Stimulated activated CD4-positive, alpha-beta T cell treated with anti-CD3 and anti-CD28 coated beads, Interleukin-2, amount 100 ng/mL, for 48 hours (primary cell): ENCODE results near the gene ZNF205.

Source experiments
- DNase-seq, 2 donors: peaks; one replicate each; pipeline ENCODE4 v3.0.0-alpha.2; 2020

The ZNF205 gene

GRCh38 chr16:3106205-3106928 lies 6.0 kb upstream of the ZNF205 start:
- DNase-seq = peak; percentile 91 to 92

GRCh38 chr16:3112881-3113574 lies 642 bp downstream of the ZNF205 start:
- no peak for DNase-seq

DNA sequence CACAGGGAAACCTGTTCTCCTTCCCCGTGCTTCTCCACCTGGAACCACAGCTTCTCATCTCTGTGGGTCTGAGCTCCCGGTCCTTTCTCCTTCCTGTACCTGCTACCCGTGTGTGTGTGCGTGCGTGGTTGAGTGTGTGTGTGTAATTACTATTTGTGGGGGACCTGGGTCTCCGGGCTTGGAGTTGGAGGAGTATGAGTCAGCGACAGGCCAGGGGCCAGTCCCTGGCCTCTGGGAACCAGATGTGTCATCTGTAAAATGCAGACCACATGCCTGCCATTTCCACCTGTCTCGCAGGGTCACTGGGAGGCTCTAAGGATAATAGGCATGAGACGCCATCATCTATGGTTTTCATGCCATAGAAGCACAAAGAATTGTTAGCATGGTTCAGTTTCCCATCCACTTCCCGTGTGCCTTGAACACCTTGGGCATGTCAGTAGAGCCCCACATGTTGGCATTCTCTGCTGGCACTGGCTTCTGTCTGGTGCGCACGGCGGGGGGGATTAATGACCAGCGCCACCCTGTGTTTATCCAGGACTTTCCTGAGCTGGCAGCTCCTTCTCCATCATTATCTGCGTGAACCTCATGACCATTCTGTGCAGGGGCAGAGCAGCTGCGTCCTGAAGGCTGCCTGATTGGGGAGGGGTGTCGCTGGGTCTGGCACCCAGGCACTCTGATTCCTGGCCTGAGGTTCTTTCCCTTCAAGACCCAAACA lies 1.5 kb downstream of the ZNF205 start:
- no peak for DNase-seq

DNA sequence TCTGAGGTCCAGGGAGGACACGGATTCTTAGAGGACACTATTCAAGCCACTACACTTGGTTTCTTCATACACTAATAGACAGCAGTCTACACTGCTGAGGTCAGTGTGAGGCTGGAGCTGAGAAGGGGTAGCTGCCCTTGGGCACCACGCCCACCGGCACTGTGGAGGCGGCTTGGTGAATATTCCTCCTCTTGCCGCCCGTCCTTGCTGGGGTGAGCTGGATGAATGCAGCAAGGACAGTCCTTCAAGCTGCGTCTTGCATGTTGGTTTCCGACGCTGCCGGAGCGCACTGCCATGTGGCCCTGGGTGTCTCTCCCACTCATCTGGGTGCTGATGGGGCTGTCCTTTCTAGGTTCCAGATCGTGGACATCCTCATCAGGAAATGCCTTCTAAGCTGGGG lies 2.6 kb downstream of the ZNF205 start:
- no peak for DNase-seq

GRCh38 chr16:3115561-3115960 lies 3.2 kb downstream of the ZNF205 start:
- no peak for DNase-seq

- no peak for DNase-seq
Measured at GRCh38 chr16:3118204-3118790, 5.9 kb downstream of the ZNF205 start.

GRCh38 chr16:3118846-3119245 lies 6.5 kb downstream of the ZNF205 start:
- no peak for DNase-seq

DNA sequence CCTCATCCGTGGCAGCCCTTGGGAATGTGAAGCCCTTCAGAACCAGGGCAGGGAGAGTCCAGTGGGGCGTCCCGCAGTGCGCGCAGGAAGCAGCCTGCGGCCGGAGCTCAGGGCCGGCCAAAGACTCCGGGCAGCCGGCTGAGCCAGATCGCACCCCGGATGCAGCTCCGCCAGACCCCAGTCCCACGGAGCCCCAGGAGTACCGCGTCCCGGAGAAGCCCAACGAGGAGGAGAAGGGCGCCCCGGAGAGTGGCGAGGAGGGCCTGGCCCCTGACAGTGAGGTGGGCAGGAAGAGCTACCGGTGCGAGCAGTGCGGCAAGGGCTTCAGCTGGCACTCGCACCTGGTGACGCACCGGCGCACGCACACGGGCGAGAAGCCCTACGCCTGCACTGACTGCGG lies 6.9 kb downstream of the ZNF205 start:
- DNase-seq = no peak

DNA sequence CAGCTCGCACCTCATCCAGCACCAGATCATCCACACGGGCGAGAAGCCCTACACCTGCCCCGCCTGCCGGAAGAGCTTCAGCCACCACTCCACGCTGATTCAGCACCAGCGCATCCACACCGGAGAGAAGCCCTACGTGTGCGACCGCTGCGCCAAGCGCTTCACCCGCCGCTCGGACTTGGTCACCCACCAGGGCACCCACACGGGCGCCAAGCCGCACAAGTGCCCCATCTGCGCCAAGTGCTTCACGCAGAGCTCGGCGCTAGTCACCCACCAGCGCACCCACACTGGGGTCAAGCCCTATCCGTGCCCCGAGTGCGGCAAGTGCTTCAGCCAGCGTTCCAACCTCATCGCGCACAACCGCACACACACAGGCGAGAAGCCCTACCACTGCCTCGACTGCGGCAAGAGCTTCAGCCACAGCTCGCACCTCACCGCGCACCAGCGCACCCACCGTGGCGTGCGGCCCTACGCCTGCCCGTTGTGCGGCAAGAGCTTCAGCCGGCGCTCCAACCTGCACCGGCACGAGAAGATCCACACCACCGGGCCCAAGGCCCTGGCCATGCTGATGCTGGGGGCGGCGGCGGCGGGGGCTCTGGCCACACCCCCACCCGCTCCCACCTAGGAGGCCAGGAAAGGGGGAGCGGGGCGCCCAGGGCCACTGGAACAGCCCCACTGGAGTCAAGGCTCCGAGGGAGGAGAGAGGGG lies 7.5 kb downstream of the ZNF205 start:
- no peak for DNase-seq

DNA sequence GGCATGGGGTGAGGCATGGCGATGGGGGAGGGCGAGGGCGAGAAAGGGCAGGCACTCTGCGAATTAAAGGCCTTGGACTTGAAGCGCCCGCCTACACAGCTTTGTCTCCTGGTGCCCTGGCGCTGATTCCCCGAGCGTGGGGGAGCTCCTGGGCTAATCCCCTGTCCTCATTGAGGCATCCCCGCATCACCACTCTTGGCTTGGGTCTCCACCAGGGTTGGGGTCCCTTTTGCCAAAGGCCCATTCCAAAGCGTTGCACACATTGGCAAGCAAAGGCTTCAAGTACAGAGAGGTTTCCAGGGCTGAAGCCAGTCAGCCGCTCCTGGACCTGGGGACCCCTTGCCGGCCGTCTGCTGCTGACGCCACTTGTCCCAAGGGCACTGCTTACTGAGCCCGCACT lies 8.0 kb downstream of the ZNF205 start:
- DNase-seq = no peak

GRCh38 chr16:3121851-3122467 lies 9.6 kb downstream of the ZNF205 start:
- DNase-seq = no peak

GRCh38 chr16:3122926-3123570 lies 10.7 kb downstream of the ZNF205 start:
- DNase-seq = no peak

DNA sequence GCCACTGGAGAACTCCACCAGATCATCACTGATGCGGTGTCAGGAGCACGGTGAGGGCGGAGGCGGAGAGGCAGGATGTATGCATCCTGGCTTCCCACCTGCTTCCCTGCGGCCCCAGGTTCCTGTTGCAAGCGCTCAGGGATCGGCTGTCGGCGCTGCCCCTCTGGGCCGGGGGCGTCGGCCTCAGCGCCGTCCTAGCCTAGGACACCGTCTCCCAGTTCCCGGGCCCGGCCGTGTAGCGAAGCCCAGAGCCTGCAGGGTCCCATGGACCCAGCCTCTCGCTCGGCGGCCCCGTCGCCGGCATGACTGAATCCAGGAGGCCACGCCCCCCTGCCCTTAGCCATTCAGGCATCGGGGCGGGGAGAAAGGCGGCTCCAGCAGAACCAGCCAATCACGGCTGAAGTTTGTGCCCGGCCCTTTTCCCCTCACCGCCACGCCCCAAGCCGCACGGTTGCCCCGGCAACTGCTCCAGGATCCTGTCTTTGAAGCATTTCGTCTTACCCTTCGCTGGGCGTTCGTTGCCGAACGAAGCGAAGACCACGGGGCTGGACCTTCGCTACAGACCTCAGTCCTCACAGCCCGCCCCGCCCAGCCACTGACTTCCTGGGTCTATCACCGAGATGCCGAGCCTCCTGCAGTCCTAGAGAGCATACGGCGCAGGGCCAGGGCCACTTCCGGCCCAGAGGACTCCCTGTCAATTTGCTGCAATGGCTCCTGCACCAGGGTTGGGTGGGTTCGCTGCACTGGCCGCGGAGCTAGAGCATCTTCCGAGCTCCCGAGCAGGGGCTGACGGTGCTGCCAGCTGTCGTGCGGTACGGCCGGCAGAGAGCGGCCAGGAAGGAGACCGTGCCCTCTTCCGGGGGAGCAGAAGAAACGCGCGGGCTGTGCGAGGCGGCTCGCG lies 11.8 kb downstream of the ZNF205 start:
- peak; percentile 96 to 97 for DNase-seq

DNA sequence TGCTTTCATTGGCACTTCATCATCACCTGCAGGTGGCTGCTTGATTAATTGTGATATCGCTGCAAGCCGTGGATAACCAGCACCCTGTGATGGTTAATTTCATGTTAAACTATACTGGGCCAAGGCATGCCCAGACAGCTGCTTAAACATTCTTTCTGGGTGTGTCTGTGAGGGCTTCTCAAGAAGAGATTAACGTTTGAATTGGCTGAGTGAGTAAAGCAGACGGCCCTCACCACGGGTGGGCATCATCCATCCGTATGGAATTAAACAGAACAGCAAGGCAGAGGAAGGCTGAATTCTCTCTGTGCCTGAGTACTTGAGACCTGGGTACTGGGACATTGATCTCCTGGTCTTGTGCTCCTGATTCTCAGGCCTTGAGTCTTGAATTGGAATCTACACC lies 15.4 kb downstream of the ZNF205 start:
- no peak for DNase-seq

DNA sequence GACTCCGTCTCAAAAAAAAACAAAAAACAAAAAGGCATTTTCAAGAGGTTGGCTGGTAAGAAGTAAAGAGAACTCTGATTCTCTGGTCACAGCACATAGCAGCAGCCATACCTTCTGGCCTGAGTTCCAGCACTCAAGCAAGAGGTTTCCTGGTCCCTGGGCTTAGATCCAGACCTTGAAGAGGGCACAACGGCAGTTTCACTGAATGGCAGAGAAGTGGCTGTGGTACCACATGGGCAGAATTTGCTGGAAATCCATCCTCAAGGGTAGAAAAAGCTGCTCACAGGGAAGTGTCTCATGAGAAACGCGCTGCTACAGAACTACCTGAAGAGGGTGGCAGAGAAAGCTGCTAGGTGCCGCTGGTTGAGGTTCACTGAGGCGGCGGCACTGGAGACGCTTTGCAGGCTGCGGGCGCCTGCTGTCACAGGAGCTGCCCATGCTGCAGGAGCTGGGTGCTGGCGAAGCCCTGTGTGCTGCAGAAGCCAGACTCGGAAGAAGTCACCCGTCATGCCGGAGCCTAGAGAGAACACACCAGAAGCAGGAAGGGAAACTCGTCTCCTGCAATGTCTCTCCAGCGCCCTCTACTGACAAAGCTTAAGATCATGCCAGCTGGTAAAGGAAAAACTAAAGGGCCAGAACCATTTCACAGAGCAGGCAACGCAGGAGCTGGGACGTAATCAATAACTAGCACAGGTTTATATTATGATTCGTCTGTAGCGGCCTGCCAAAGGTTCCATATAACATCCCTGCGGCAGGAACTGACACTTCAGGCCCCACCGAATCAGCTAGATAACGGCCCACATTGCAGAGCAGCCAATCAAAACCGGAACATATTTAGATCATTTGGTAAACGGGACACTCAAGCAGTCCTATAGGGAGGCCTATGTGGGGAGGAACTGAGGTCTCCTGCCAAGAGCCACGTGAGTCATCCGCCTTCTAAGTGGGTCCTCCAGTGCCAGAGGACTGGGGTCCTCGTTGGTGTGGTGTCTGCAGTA lies 17.0 kb downstream of the ZNF205 start:
- peak; percentile 76 to 79 for DNase-seq

DNA sequence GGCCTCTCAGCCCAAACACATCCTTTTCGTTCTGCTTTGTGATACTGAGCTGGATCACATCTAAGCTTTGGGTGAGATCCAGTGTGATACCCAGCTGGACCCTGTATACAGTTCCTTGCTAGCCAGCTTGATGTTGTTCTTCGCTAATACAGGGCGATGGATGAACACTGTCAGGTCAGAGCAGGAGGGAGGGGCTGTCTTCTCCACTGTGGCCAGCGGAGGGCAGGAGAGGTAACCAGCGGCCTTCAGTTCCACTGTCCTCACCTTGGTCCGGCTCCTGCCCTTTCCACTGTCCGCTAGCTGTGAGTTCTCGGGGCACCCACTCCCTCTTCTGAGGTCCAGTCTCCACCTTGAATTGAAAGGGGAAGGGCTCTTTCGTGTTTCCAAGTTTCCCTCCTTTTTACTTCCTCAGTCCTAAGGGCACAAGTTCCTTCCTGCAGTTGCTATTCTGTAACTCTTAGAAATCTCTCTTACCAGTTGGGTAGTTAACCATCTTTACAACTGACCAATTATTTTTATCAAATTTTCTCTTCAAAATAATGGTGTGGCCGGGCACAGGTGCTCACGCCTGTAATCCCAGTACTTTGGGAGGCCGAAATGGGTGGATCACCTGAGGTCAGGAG lies 19.5 kb downstream of the ZNF205 start:
- DNase-seq = peak; percentile 32 to 43

DNA sequence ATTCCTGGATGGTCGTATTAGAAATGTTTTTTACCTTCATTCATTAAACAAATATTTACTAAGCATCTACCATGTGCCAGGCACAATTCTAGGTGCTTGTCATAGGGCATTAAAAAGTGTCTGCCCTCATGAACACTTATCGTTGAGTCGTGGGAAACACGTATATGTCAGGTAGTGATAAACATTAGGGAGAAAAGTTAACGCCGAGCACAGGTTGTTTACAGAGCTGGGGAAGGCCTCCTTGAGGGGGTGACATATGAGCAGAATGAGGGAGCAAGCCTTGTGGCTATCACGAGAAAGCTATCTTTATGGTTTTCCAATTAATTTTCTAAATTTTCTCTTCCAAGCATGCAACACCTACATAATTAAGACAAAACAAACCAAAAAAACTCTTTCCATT lies 21.5 kb downstream of the ZNF205 start:
- DNase-seq = no peak

GRCh38 chr16:3134338-3135125 lies 22.1 kb downstream of the ZNF205 start, which contains the start of gene ZNF213:
TSS of gene ZNF213 (plus strand) at chr16:3135029. CDS start at chr16:3137281, 2,252 bp downstream.
- DNase-seq = peak; percentile 82 to 83
